ENCODE data around the gene CEP170B.
"Not testable (repeated sequence)": the region's sequence is repeated elsewhere in the genome, so short reads cannot be mapped to it uniquely, and the experiment has no call there.

GRCh38 chr14:104905579-104905933 is 40.5 kb downstream of the CEP170B start:
- not testable (repeated sequence) for TF ChIP-seq EZH2 (IDR thresholded peaks at IDR 0.05; ENCODE audit: low read depth, low read length, severe bottlenecking); POLR2AphosphoS5 (IDR thresholded peaks at IDR 0.05; ENCODE audit: low read depth, low read length); GABPA (IDR thresholded peaks at IDR 0.05; ENCODE audit: borderline replicate concordance, insufficient read depth, low read length); EP300 (IDR thresholded peaks at IDR 0.05; ENCODE audit: borderline replicate concordance in 1 of 2, low read depth in 2 of 2, low read length in 2 of 2); POLR2A (IDR thresholded peaks at IDR 0.05; ENCODE audit: control extremely low read depth in 1 of 2, low read depth in 2 of 2, low read length in 2 of 2); SP2 (IDR thresholded peaks at IDR 0.05; ENCODE audit: low read length); TAF1 (IDR thresholded peaks at IDR 0.05; ENCODE audit: low read depth, low read length); TAF7 (optimal IDR thresholded peaks at IDR 0.05; ENCODE audit: borderline replicate concordance, low read depth, low read length); RXRA (IDR thresholded peaks at IDR 0.05; ENCODE audit: insufficient read depth, low read depth, low read length); CEBPB (IDR thresholded peaks at IDR 0.05; ENCODE audit: low read depth, low read length); SUZ12 (IDR thresholded peaks at IDR 0.05; ENCODE audit: low read length); TEAD4 (IDR thresholded peaks at IDR 0.05; ENCODE audit: low read depth, low read length)
- TF ChIP-seq, protein P1, sequence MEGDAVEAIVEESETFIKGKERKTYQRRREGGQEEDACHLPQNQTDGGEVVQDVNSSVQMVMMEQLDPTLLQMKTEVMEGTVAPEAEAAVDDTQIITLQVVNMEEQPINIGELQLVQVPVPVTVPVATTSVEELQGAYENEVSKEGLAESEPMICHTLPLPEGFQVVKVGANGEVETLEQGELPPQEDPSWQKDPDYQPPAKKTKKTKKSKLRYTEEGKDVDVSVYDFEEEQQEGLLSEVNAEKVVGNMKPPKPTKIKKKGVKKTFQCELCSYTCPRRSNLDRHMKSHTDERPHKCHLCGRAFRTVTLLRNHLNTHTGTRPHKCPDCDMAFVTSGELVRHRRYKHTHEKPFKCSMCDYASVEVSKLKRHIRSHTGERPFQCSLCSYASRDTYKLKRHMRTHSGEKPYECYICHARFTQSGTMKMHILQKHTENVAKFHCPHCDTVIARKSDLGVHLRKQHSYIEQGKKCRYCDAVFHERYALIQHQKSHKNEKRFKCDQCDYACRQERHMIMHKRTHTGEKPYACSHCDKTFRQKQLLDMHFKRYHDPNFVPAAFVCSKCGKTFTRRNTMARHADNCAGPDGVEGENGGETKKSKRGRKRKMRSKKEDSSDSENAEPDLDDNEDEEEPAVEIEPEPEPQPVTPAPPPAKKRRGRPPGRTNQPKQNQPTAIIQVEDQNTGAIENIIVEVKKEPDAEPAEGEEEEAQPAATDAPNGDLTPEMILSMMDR (IDR thresholded peaks at IDR 0.05; ENCODE audit: control extremely low read depth in 1 of 3, insufficient read depth in 1 of 3, low read depth in 1 of 3, low read length in 3 of 3), result not testable (repeated sequence)
- TF ChIP-seq, protein P2, sequence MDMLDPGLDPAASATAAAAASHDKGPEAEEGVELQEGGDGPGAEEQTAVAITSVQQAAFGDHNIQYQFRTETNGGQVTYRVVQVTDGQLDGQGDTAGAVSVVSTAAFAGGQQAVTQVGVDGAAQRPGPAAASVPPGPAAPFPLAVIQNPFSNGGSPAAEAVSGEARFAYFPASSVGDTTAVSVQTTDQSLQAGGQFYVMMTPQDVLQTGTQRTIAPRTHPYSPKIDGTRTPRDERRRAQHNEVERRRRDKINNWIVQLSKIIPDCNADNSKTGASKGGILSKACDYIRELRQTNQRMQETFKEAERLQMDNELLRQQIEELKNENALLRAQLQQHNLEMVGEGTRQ (IDR thresholded peaks at IDR 0.05; ENCODE audit: low read length), result not testable (repeated sequence)

Data from H1 (cell line).